ENCODE data around the gene ARHGEF40.

DNA sequence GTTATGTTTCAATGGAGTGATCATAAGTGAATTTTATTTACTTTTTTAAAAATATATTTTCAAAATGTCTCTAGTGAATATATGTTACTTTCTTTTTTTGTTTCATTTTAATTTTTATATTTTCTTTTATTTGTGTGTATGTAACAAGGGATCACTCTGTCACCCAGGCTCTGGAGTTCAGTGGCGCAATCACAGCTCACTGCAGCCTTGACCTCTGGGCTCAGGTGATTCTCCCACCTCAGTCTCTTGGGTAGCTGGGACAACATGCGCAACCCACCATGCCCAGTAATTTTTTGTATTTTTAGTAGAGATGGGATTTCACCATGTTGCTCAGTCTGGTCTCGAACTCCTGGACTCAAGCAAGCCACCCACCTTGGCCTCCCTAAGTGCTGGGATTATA is 48.8 kb downstream of the ARHGEF40 start:
- TF ChIP-seq POLR2A (IDR thresholded peaks at IDR 0.05), result no peak
- TF ChIP-seq, protein P1, sequence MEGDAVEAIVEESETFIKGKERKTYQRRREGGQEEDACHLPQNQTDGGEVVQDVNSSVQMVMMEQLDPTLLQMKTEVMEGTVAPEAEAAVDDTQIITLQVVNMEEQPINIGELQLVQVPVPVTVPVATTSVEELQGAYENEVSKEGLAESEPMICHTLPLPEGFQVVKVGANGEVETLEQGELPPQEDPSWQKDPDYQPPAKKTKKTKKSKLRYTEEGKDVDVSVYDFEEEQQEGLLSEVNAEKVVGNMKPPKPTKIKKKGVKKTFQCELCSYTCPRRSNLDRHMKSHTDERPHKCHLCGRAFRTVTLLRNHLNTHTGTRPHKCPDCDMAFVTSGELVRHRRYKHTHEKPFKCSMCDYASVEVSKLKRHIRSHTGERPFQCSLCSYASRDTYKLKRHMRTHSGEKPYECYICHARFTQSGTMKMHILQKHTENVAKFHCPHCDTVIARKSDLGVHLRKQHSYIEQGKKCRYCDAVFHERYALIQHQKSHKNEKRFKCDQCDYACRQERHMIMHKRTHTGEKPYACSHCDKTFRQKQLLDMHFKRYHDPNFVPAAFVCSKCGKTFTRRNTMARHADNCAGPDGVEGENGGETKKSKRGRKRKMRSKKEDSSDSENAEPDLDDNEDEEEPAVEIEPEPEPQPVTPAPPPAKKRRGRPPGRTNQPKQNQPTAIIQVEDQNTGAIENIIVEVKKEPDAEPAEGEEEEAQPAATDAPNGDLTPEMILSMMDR (IDR thresholded peaks at IDR 0.05), result no peak
